Activated T-cell treated with anti-CD3 and anti-CD28 coated beads for 24 hours (primary cell): ENCODE results near the gene CECR2.

Experiments used
- DNase-seq: peaks from one replicate; pipeline ENCODE4 v3.0.0-alpha.2; 2020; ENCODE audit warnings: low read depth

CECR2 gene

GRCh38 chr22:17575151-17575550, 205.9 kb downstream of the CECR2 start:
- no peak for DNase-seq

- no peak for DNase-seq
These were observed 206.4 kb downstream of the CECR2 start for GRCh38 chr22:17575681-17576080.

- DNase-seq: no peak
These were observed 207.2 kb downstream of the CECR2 start for GRCh38 chr22:17576470-17576869.

- DNase-seq: no peak
These were observed 209.0 kb downstream of the CECR2 start for GRCh38 chr22:17578136-17578754.

GRCh38 chr22:17579535-17579981, 210.3 kb downstream of the CECR2 start:
- DNase-seq: no peak

GRCh38 chr22:17580441-17581031, 211.3 kb downstream of the CECR2 start:
- no peak for DNase-seq

- DNase-seq: no peak
These were observed 211.8 kb downstream of the CECR2 start for GRCh38 chr22:17581056-17581455.

- no peak for DNase-seq
These were observed 212.4 kb downstream of the CECR2 start for GRCh38 chr22:17581631-17582030.

- DNase-seq: no peak
These were observed 213.9 kb downstream of the CECR2 start for GRCh38 chr22:17583151-17583550.

- DNase-seq: no peak
These were observed 217.7 kb downstream of the CECR2 start for GRCh38 chr22:17586831-17587440.

- DNase-seq: no peak
These were observed 218.4 kb downstream of the CECR2 start for GRCh38 chr22:17587629-17588028.

GRCh38 chr22:17588606-17589005, 219.3 kb downstream of the CECR2 start:
- DNase-seq: no peak

GRCh38 chr22:17589810-17590375, 220.6 kb downstream of the CECR2 start:
- DNase-seq: no peak

GRCh38 chr22:17590586-17590985, 221.3 kb downstream of the CECR2 start:
- no peak for DNase-seq

- DNase-seq: no peak
These were observed 222.9 kb downstream of the CECR2 start for GRCh38 chr22:17592201-17592600.

GRCh38 chr22:17596226-17596625, 227.0 kb downstream of the CECR2 start:
- no peak for DNase-seq

GRCh38 chr22:17597217-17597616, 228.0 kb downstream of the CECR2 start:
- no peak for DNase-seq

- no peak for DNase-seq
These were observed 229.1 kb downstream of the CECR2 start for GRCh38 chr22:17598318-17598717.

GRCh38 chr22:17601031-17601430, 231.8 kb downstream of the CECR2 start:
- DNase-seq: no peak

GRCh38 chr22:17603668-17604067, 234.4 kb downstream of the CECR2 start:
- DNase-seq: no peak

- no peak for DNase-seq
These were observed 237.2 kb downstream of the CECR2 start for GRCh38 chr22:17606496-17606895.
